Measurements from ENCODE around the gene ZNF385B. TPM values are rescaled to one million over a fixed set of nuclear protein-coding genes. Genes with fewer than 3 reads are reported as not detected.

Gene ZNF385B
- total RNA-seq, 1 experiment from 2014 or later, result 2.2 TPM

DNA sequence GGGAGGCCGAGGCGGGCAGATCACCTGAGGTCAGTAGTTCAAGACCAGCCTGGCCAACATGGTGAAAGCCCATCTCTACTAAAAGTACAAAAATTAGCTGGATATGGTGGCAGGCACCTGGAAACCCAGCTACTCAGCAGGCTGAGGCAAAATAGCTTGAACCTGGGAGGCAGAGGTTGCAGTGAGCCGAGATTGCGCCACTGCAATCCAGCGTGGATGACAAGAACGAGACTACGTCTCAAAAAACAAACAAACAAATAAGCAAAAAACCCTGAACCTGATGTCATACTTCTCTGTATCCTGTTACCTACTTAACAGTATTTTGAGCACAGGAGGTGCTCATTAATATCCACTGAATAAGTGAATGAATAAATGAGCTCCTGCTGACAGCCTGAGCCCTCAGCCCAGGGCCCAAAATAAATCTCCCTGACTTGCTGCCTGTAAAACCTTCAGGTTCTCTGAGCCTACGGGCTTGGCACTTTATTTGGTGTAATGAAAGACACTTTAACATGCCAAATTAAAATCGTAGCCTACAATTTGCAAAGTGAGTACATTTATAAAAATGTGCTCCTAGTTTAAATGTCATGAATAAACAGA, 215.1 kb downstream of the ZNF385B start:
- no peak for ATAC-seq
- Mint-ChIP-seq H3K27ac (no peak overlapping the region; the same call in 1 of the 2 replicates), H3K9me3 (no peaks in the 10 kb centered on the region), H3K4me1 (peaks cover 2% of the 10 kb centered on the region; the same call in 1 of the 2 replicates), H3K36me3 (no peaks in the 10 kb centered on the region), H3K27me3 (ENCODE audit: low read depth) (no peaks in the 10 kb centered on the region), H3K4me3 (no peak overlapping the region)
- CTCF ChIA-PET, result no interaction called here
- POLR2A ChIA-PET, result no interaction called here
- DNase-seq (ENCODE audit: low spot score), result no peak
- TF ChIP-seq, protein P1, sequence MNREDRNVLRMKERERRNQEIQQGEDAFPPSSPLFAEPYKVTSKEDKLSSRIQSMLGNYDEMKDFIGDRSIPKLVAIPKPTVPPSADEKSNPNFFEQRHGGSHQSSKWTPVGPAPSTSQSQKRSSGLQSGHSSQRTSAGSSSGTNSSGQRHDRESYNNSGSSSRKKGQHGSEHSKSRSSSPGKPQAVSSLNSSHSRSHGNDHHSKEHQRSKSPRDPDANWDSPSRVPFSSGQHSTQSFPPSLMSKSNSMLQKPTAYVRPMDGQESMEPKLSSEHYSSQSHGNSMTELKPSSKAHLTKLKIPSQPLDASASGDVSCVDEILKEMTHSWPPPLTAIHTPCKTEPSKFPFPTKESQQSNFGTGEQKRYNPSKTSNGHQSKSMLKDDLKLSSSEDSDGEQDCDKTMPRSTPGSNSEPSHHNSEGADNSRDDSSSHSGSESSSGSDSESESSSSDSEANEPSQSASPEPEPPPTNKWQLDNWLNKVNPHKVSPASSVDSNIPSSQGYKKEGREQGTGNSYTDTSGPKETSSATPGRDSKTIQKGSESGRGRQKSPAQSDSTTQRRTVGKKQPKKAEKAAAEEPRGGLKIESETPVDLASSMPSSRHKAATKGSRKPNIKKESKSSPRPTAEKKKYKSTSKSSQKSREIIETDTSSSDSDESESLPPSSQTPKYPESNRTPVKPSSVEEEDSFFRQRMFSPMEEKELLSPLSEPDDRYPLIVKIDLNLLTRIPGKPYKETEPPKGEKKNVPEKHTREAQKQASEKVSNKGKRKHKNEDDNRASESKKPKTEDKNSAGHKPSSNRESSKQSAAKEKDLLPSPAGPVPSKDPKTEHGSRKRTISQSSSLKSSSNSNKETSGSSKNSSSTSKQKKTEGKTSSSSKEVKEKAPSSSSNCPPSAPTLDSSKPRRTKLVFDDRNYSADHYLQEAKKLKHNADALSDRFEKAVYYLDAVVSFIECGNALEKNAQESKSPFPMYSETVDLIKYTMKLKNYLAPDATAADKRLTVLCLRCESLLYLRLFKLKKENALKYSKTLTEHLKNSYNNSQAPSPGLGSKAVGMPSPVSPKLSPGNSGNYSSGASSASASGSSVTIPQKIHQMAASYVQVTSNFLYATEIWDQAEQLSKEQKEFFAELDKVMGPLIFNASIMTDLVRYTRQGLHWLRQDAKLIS (CRISPR knock-in tag; IDR thresholded peaks at IDR 0.05; ENCODE audit: borderline replicate concordance), result no peak
- TF ChIP-seq NR1H2 (CRISPR knock-in tag; IDR thresholded peaks at IDR 0.05) (no peak), TEAD4 (CRISPR knock-in tag; IDR thresholded peaks at IDR 0.05) (no peak), ZNF317 (CRISPR knock-in tag; IDR thresholded peaks at IDR 0.05; ENCODE audit: borderline replicate concordance, low read depth) (no peak), ATF1 (CRISPR knock-in tag; IDR thresholded peaks at IDR 0.05) (no peak), GTF2I (CRISPR knock-in tag; conservative IDR thresholded peaks at IDR 0.05) (no peak), ZNF423 (CRISPR knock-in tag; IDR thresholded peaks at IDR 0.05) (no peak), ZNF263 (CRISPR knock-in tag; IDR thresholded peaks at IDR 0.05; ENCODE audit: low read depth) (no peak), ZNF416 (CRISPR knock-in tag; IDR thresholded peaks at IDR 0.05) (no peak), GRHL2 (CRISPR knock-in tag; IDR thresholded peaks at IDR 0.05; ENCODE audit: insufficient replicate concordance, severe bottlenecking) (no peak), ZNF671 (CRISPR knock-in tag; IDR thresholded peaks at IDR 0.05) (no peak), FOXJ3 (CRISPR knock-in tag; IDR thresholded peaks at IDR 0.05; ENCODE audit: borderline replicate concordance) (no peak), FOXK1 (CRISPR knock-in tag; IDR thresholded peaks at IDR 0.05) (no peak), IRF2 (CRISPR knock-in tag; IDR thresholded peaks at IDR 0.05; ENCODE audit: borderline replicate concordance, low read depth) (no peak)
- TF ChIP-seq, protein P2, sequence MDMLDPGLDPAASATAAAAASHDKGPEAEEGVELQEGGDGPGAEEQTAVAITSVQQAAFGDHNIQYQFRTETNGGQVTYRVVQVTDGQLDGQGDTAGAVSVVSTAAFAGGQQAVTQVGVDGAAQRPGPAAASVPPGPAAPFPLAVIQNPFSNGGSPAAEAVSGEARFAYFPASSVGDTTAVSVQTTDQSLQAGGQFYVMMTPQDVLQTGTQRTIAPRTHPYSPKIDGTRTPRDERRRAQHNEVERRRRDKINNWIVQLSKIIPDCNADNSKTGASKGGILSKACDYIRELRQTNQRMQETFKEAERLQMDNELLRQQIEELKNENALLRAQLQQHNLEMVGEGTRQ (CRISPR knock-in tag; IDR thresholded peaks at IDR 0.05), result no peak
- TF ChIP-seq, protein P3, sequence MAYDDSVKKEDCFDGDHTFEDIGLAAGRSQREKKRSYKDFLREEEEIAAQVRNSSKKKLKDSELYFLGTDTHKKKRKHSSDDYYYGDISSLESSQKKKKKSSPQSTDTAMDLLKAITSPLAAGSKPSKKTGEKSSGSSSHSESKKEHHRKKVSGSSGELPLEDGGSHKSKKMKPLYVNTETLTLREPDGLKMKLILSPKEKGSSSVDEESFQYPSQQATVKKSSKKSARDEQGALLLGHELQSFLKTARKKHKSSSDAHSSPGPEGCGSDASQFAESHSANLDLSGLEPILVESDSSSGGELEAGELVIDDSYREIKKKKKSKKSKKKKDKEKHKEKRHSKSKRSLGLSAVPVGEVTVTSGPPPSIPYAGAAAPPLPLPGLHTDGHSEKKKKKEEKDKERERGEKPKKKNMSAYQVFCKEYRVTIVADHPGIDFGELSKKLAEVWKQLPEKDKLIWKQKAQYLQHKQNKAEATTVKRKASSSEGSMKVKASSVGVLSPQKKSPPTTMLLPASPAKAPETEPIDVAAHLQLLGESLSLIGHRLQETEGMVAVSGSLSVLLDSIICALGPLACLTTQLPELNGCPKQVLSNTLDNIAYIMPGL (CRISPR knock-in tag; IDR thresholded peaks at IDR 0.05), result no peak
- TF ChIP-seq, protein P4, sequence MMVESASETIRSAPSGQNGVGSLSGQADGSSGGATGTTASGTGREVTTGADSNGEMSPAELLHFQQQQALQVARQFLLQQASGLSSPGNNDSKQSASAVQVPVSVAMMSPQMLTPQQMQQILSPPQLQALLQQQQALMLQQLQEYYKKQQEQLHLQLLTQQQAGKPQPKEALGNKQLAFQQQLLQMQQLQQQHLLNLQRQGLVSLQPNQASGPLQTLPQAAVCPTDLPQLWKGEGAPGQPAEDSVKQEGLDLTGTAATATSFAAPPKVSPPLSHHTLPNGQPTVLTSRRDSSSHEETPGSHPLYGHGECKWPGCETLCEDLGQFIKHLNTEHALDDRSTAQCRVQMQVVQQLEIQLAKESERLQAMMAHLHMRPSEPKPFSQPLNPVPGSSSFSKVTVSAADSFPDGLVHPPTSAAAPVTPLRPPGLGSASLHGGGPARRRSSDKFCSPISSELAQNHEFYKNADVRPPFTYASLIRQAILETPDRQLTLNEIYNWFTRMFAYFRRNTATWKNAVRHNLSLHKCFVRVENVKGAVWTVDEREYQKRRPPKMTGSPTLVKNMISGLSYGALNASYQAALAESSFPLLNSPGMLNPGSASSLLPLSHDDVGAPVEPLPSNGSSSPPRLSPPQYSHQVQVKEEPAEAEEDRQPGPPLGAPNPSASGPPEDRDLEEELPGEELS (CRISPR knock-in tag; IDR thresholded peaks at IDR 0.05), result no peak
- TF ChIP-seq, protein P5, sequence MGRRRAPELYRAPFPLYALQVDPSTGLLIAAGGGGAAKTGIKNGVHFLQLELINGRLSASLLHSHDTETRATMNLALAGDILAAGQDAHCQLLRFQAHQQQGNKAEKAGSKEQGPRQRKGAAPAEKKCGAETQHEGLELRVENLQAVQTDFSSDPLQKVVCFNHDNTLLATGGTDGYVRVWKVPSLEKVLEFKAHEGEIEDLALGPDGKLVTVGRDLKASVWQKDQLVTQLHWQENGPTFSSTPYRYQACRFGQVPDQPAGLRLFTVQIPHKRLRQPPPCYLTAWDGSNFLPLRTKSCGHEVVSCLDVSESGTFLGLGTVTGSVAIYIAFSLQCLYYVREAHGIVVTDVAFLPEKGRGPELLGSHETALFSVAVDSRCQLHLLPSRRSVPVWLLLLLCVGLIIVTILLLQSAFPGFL (CRISPR knock-in tag; IDR thresholded peaks at IDR 0.05; ENCODE audit: borderline replicate concordance), result no peak
